ENCODE measurements around the gene UBA52.
A peak's percentile ranks its signal among the peaks of the same experiment; 100 is the strongest.
"Not testable (repeated sequence)": the region's sequence is repeated elsewhere in the genome, so short reads cannot be mapped to it uniquely, and the experiment has no call there.

Gene UBA52

GRCh38 chr19:18593367-18594095 is 21.9 kb downstream of the UBA52 start:
- no peak for DNase-seq

GRCh38 chr19:18594096-18594823 is 22.6 kb downstream of the UBA52 start:
- DNase-seq, result peak; percentile 57

DNA sequence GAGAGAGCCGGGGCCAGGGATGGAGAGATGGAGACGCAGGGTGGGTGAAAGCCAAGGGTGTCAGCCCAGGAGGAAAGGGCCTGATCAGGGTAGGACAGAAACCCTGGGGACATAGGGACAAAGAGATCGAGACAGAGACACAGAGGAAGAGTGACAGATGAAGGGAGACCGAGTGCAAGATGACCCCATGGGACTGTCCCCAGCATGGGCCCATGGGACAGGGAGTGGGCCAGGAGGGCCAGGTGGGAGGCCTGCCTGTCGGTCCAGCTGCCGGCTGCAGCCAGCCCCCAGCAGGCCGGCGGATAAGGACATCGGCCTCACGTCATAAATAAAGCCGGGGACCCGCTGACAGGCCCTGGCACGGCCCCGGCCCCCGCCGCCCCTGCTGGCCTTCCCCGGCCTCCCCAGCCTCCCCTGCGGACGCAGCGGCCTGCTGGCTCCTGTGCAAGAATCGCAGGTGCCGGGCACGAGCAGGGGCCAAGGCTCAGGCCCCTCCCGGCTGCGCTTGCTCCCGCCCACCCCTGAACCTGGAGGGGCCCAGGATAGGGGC is 23.2 kb downstream of the UBA52 start:
- DNase-seq, result no peak

- DNase-seq, result no peak
Measured at GRCh38 chr19:18595475-18595874, 23.8 kb downstream of the UBA52 start.

- DNase-seq, result no peak
Measured at GRCh38 chr19:18596752-18597157, 25.1 kb downstream of the UBA52 start.

GRCh38 chr19:18597809-18598660 is 26.4 kb downstream of the UBA52 start:
- DNase-seq, result no peak

DNA sequence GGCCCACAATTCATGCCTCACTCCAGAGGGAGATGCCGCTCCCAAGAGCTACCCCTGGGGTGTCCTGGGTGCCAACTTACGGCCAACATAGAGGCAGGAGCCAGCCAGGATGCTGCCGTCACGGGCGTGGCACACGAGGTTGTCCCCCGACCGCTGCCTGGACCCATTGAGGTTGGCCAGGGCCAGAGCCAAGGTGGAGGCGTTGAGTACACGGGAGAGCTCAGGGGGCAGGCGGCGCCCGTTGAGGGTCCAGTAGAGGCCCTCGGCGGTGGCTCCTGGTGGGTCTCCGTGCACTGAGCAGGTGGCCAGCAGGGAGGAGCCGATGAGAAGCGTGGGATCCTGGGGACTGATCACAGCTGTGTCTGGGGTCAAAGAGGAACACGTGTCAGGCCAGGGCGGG is 27.8 kb downstream of the UBA52 start:
- DNase-seq, result no peak

GRCh38 chr19:18600692-18601397 is 29.2 kb downstream of the UBA52 start:
- not testable (repeated sequence) for DNase-seq

DNA sequence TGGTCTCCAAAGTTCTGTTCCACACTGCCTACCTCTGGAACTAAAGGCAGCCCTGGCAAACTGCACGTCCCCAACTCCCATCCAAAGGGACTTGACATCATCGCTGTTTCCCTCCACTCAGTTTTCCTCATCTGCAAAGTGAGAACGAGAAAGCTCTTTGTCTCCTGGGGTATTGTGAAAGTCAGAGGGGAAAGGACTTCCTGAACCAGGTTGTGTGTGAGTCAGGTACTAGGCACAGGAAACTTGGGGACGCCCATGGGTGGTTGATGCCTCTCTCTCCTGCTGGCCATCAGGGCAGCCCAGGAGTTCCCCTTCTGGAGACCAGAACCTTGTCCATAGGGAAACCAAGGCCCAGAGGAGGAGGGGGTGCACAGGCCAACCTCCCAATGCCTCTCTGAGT is 30.2 kb downstream of the UBA52 start:
- DNase-seq, result no peak

GRCh38 chr19:18603255-18603957 is 31.7 kb downstream of the UBA52 start:
- no peak for DNase-seq

- DNase-seq, result no peak
Measured at GRCh38 chr19:18603958-18604819, 32.5 kb downstream of the UBA52 start.

- no peak for DNase-seq
Measured at GRCh38 chr19:18604820-18605159, 33.1 kb downstream of the UBA52 start.

- no peak for DNase-seq
Measured at GRCh38 chr19:18605196-18605545, 33.5 kb downstream of the UBA52 start.

- DNase-seq, result no peak
Measured at GRCh38 chr19:18605546-18606280, 34.1 kb downstream of the UBA52 start.

GRCh38 chr19:18606281-18607225 is 34.9 kb downstream of the UBA52 start, which contains the start of gene CRLF1:
Gene CRLF1, minus strand, starts transcription at chr19:18606799. Its CDS starts 143 bp downstream, at chr19:18606656.
- no peak for DNase-seq

GRCh38 chr19:18607226-18608101 is 35.8 kb downstream of the UBA52 start:
- DNase-seq, result no peak

GRCh38 chr19:18608102-18608804 is 36.6 kb downstream of the UBA52 start:
- DNase-seq, result no peak
